Heart right ventricle (tissue), 16 donors: ENCODE measurements around the gene ADCY4. TPM values are rescaled to one million over a fixed set of nuclear protein-coding genes. Genes with fewer than 3 reads are reported as not detected.
"Not testable (repeated sequence)": the region's sequence is repeated elsewhere in the genome, so short reads cannot be mapped to it uniquely, and the experiment has no call there.

ENCODE experiments used
- ATAC-seq, 8 donors: fragments of 200-7000 bp; cut with Tn5 transposase; one replicate each; pipeline ENCODE4 v1.9.1; 2020; ENCODE audit warnings: mild to moderate bottlenecking in 8 of 8, moderate library complexity in 8 of 8, moderate number of reproducible peaks in 1 of 8
- DNase-seq, 2 donors: peaks; one replicate each; pipeline ENCODE4 v3.0.0-alpha.2; 2020
- H3K27ac ChIP-seq, 10 donors: fragments of 200-600 bp; sonication (generic) in 2 of 10; one replicate each; pipeline versions ENCODE4 v1.5.0 to v1.8.0; 2020 to 2022; ENCODE audit warnings: mild to moderate bottlenecking in 3 of 10
- H3K27me3 ChIP-seq, 7 donors: fragments of 200-600 bp; one replicate each; pipeline ENCODE4 v1.8.0; 2021 to 2022; ENCODE audit warnings: mild to moderate bottlenecking in 2 of 7
- H3K36me3 ChIP-seq, 9 donors: fragments of 200-600 bp; sonication (generic) in 1 of 9; one replicate each; pipeline versions ENCODE4 v1.5.0 to v1.8.0; 2020 to 2022; ENCODE audit warnings: mild to moderate bottlenecking in 2 of 9
- H3K4me1 ChIP-seq, 9 donors: fragments of 200-600 bp; sonication (generic) in 1 of 9; one replicate each; pipeline versions ENCODE4 v1.5.0 to v1.8.0; 2020 to 2022; ENCODE audit warnings: mild to moderate bottlenecking in 4 of 9
- H3K4me3 ChIP-seq, 10 donors: fragments of 200-600 bp; sonication (generic) in 2 of 10; one replicate each; pipeline versions ENCODE4 v1.5.0 to v1.8.0; 2020 to 2022; ENCODE audit warnings: mild to moderate bottlenecking in 7 of 10, moderate library complexity in 2 of 10
- H3K9me3 ChIP-seq, 11 donors: fragments of 200-600 bp in 10 of 11; sonication (generic) in 2 of 11; one replicate each; pipeline versions ENCODE4 v1.5.0 to v1.8.0; 2013 to 2022; ENCODE audit warnings: mild to moderate bottlenecking in 2 of 11, control low read depth in 1 of 11, moderate library complexity in 1 of 11
- CTCF ChIP-seq, 9 donors: fragments of 200-600 bp; sonication (generic) in 2 of 9; IDR thresholded peaks; one replicate each; pipeline versions ENCODE4 v1.5.0 to v1.8.0; 2021 to 2022; ENCODE audit warnings: antibody characterized with exemption in 9 of 9, mild to moderate bottlenecking in 5 of 9, moderate library complexity in 1 of 9
- WGBS, 2 donors: extraction: QIAGEN DNeasy Blood & Tissue Kit; methylation state at CpG; one replicate each; pipeline ENCODE4 v1.1.7; 2013; ENCODE audit warnings: inconsistent platforms in 1 of 2; 5-methylcytosine and 5-hydroxymethylcytosine counted together
- intact Hi-C, 10 donors: fragments of 100-400 bp; cut with DNase I; formaldehyde crosslinking; loops; one replicate each; pipeline versions ENCODE4 v1.11.1 to v1.14.2; 2022
- polyA plus RNA-seq, 2 donors: library from polyadenylated mRNA; stranded (reverse); fragments of 200-250 nt; gene quantifications; one replicate each; pipeline ENCODE4 v1.2.3, GENCODE V29; 2013
- total RNA-seq, 10 donors: library from RNA; stranded (reverse); fragmentation: NEBNext Ultra II Directional in 3 of 10; extraction: Animal tissue kit (Norgen Biotek cat#: 25700) in 3 of 10; gene quantifications; one replicate each; pipeline versions ENCODE4 v1.2.1 to v1.2.4, GENCODE V29; 2021 to 2023
- donor health status: Arrhythmogenic right ventricular cardiomyopathy.
- donor health status: ischemic (EF 13 %, LVEDD 7.1; RV severe dilation, severe dysfunction).
- donor health status: healthy with polysubstance abuse.
- donor health status: DM: no; HTN: yes; CAD: no.
- donor health status: DM: no; HTN: no; CAD: no.
- donor health status: ischemic (EF 25% LVEDD 6.9; RV normal size, moderate dysfunction).
- donor health status: ischemic (EF 25% LVEDD 5.7; RV mildly dilated, moderate dysfunction).
- donor health status: healthy.
- donor health status: DM: yes; HTN: yes; CAD: no.
- donor health status: Ischemic cardiomyopathy.
- donor health status: ischemic (EF 35%, LVEDD 5.7; RV mildly dilated, moderate dysfunction).
- donor health status: nonischemic (EF 11% LVEDD 7.7; RV severe dilation, severe dysfunction).
- donor health status: DM: yes; HTN: yes; CAD: no.
- donor health status: PGD.
- donor health status: ischemic (EF 29% LVEDD 5.4; RV normal size, mild dysfunction).
- donor health status: nonischemic (EF 23%, LVEDD 6.1; RV moderate dilation, normal function).

Gene ADCY4
- total and polyA plus RNA-seq, 12 donors: 17.4 to 104 (median 23.4) TPM

- 4 to 6% methylated on average over 9 of the region's 9 CpGs for WGBS, 2 donors
- H3K27me3 ChIP-seq, intact Hi-C loops, H3K9me3 ChIP-seq, ATAC-seq, H3K4me3 ChIP-seq: not testable (repeated sequence)
- H3K27ac ChIP-seq: peak overlapping the region in 1 of 10 donors; percentile 79
- peak; percentile 40 to 71 (median 66) for TF ChIP-seq CTCF (IDR thresholded peaks at IDR 0.05)
- H3K4me1 ChIP-seq: peaks cover 4 to 64% (median 14%) of the 10 kb centered on the region in 9 donors
- DNase-seq: peak; percentile 53 to 57
- peaks cover 0 to 80% (median 0%) of the 10 kb centered on the region in 9 donors for H3K36me3 ChIP-seq
These were observed 7.0 kb downstream of the ADCY4 start for GRCh38 chr14:24327914-24328313.

- ATAC-seq (peak in 3 of 8 donors; percentile 4 to 19 (median 17)), DNase-seq (no peak)
- peak overlapping the region in 1 of 10 donors; percentile 79 for H3K27ac ChIP-seq
- intact Hi-C loops: no loop called here
- H3K36me3 ChIP-seq: peaks cover 0 to 86% (median 0%) of the 10 kb centered on the region in 9 donors
- H3K4me1 ChIP-seq: peaks cover under 1 to 58% (median 8%) of the 10 kb centered on the region in 9 donors
- peaks cover 0 to 1% (median 0%) of the 10 kb centered on the region in 7 donors for H3K27me3 ChIP-seq
- TF ChIP-seq CTCF (IDR thresholded peaks at IDR 0.05): no peak
- H3K9me3 ChIP-seq: no peaks in the 10 kb centered on the region
- no peak overlapping the region for H3K4me3 ChIP-seq
- WGBS, 2 donors: 84 to 86% methylated on average over 2 of the region's 2 CpGs
These were observed 7.6 kb downstream of the ADCY4 start for GRCh38 chr14:24327303-24327702.

GRCh38 chr14:24325963-24326362 lies 8.9 kb downstream of the ADCY4 start:
- ATAC-seq: no peak
- no peaks in the 10 kb centered on the region for H3K27me3 ChIP-seq
- intact Hi-C loops: no loop called here
- DNase-seq: no peak
- H3K4me1 ChIP-seq: peaks cover 0 to 45% (median 0%) of the 10 kb centered on the region in 9 donors
- H3K4me3 ChIP-seq: no peak overlapping the region
- no peaks in the 10 kb centered on the region for H3K9me3 ChIP-seq
- 84 to 87% methylated on average over 9 of the region's 9 CpGs for WGBS, 2 donors
- peaks cover 0 to 90% (median 0%) of the 10 kb centered on the region in 9 donors for H3K36me3 ChIP-seq
- no peak for TF ChIP-seq CTCF (IDR thresholded peaks at IDR 0.05)
- no peak overlapping the region for H3K27ac ChIP-seq

GRCh38 chr14:24325041-24325530 lies 9.8 kb downstream of the ADCY4 start:
- intact Hi-C loops: no loop called here
- no peak for TF ChIP-seq CTCF (IDR thresholded peaks at IDR 0.05)
- 86 to 87% methylated on average over 5 of the region's 5 CpGs for WGBS, 2 donors
- DNase-seq: no peak
- H3K36me3 ChIP-seq: peaks cover 0 to 91% (median 0%) of the 10 kb centered on the region in 9 donors
- H3K27ac ChIP-seq: no peak overlapping the region
- H3K4me3 ChIP-seq: no peak overlapping the region
- H3K9me3 ChIP-seq: no peaks in the 10 kb centered on the region
- ATAC-seq: no peak
- H3K4me1 ChIP-seq: peaks cover 0 to 36% (median 0%) of the 10 kb centered on the region in 9 donors
- H3K27me3 ChIP-seq: no peaks in the 10 kb centered on the region
